Stomach (tissue), 4 donors: ENCODE results near the gene ERP29.

ENCODE experiments used
- POLR2AphosphoS5 ChIP-seq, 3 donors: sonication (generic); formaldehyde crosslinking; IDR thresholded peaks; one replicate each; pipeline ENCODE4 v1.6.1; 2016; ENCODE audit warnings: antibody characterized with exemption in 3 of 3
- TF ChIP-seq, protein P1 (sequence below), 7 experiments: fragments of 450-650 bp in 4 of 7; fragments of 200-600 bp in 3 of 7; sonication (generic) in 3 of 7; IDR thresholded peaks; one replicate each; pipeline ENCODE4 v1.5.1; 2016 to 2019; ENCODE audit warnings: antibody characterized with exemption in 7 of 7, control low read depth in 2 of 7, mild to moderate bottlenecking in 1 of 7

DNA sequence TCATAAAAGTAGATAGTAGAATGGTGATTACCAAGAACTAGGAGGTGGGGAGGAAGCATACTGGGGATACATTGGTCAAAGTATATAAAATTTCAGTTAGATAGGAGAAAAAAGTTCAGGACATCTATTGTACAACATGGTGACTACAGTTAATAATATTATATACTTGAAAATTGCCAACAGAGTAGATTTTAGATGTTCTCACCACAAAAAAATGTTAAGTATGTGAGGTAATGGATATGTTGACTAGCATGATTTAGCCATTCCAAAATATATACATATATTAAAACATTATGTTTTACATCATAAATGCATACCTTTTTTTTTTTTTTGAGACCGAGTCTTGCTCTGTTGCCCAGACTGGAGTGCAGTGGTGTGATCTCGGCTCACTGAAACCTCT, 31.2 kb upstream of the ERP29 start:
- no peak for TF ChIP-seq POLR2AphosphoS5 (IDR thresholded peaks at IDR 0.05)
- TF ChIP-seq, protein P1, sequence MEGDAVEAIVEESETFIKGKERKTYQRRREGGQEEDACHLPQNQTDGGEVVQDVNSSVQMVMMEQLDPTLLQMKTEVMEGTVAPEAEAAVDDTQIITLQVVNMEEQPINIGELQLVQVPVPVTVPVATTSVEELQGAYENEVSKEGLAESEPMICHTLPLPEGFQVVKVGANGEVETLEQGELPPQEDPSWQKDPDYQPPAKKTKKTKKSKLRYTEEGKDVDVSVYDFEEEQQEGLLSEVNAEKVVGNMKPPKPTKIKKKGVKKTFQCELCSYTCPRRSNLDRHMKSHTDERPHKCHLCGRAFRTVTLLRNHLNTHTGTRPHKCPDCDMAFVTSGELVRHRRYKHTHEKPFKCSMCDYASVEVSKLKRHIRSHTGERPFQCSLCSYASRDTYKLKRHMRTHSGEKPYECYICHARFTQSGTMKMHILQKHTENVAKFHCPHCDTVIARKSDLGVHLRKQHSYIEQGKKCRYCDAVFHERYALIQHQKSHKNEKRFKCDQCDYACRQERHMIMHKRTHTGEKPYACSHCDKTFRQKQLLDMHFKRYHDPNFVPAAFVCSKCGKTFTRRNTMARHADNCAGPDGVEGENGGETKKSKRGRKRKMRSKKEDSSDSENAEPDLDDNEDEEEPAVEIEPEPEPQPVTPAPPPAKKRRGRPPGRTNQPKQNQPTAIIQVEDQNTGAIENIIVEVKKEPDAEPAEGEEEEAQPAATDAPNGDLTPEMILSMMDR (IDR thresholded peaks at IDR 0.05), result no peak
